GM12878 (cell line): Measurements from ENCODE around the gene VMO1. TPM values are rescaled to one million over a fixed set of nuclear protein-coding genes. Genes with fewer than 3 reads are reported as not detected.

Experiments
- ATAC-seq: fragments of 200-7000 bp; cut with Tn5 transposase; 3 replicates; pipeline ENCODE4 v1.9.1; 2020; ENCODE audit warnings: mild to moderate bottlenecking, moderate library complexity
- BruUV-seq: library from RNA; stranded (reverse); fragments of 400-500 nt; replicated peaks from 2 replicates; lab custom pipeline; 2021; lab: Mats Ljungman, UMichigan
- CTCF ChIA-PET: fragments of 300-600 bp; sonication (Branson Sonifier 250); formaldehyde crosslinking; extraction: SDS; loops from one replicate; lab custom pipeline; 2021; ENCODE audit warnings: inconsistent platforms; lab: Yijun Ruan, JAX
- POLR2A ChIA-PET: fragments of 350-600 bp; formaldehyde crosslinking; extraction: SDS; loops from one replicate; lab custom pipeline; 2021; ENCODE audit warnings: inconsistent platforms; lab: Charles Lee
- RAD21 ChIA-PET: fragments of 300-600 bp; sonication (Branson Sonifier 250); formaldehyde crosslinking; loops from one replicate; lab custom pipeline; 2023; ENCODE audit warnings: antibody characterized with exemption; ENCODE audit not compliant: unreplicated experiment; lab: Charles Lee
- SMC1A ChIA-PET: fragments of 300-600 bp; sonication (Branson Sonifier 250); formaldehyde crosslinking; loops from one replicate; lab custom pipeline; 2023; ENCODE audit not compliant: unreplicated experiment, uncharacterized antibody; lab: Charles Lee
- DNase-seq: peaks from one replicate; pipeline ENCODE4 v3.0.0-alpha.2; 2011; ENCODE audit warnings: low read depth, low spot score
- FAIRE-seq: peaks from 3 replicates; lab custom pipeline; 2011; peaks lifted over from hg19 to GRCh38; lab: Jason Lieb, UNC
- H2AFZ ChIP-seq: 2 replicates; pipeline ENCODE4 v1.6.0; 2011; ENCODE audit warnings: low read depth, low read length, control low read depth; ENCODE audit not compliant: control insufficient read depth
- H3K27ac ChIP-seq: 2 replicates; pipeline ENCODE4 v1.5.1; 2011; ENCODE audit warnings: control low read depth; ENCODE audit not compliant: control insufficient read depth, insufficient read depth
- H3K27me3 ChIP-seq, 2 experiments: replicated peaks in 1 of 2; 2 replicates each; pipeline versions ENCODE4 v1.6.0 to v1.6.1; 2011; ENCODE audit warnings: low read length in 1 of 2; ENCODE audit not compliant: control insufficient read depth in 2 of 2, insufficient read depth in 2 of 2
- H3K36me3 ChIP-seq, 2 experiments: 2 replicates each; pipeline ENCODE4 v1.5.1; 2011; ENCODE audit warnings: low read length in 1 of 2; ENCODE audit not compliant: control insufficient read depth in 2 of 2, insufficient read depth in 2 of 2
- H3K4me1 ChIP-seq: 2 replicates; pipeline ENCODE4 v1.6.1; 2011; ENCODE audit warnings: mild to moderate bottlenecking, low read length, moderate library complexity, mixed read lengths; ENCODE audit not compliant: control insufficient read depth, insufficient read depth
- H3K4me2 ChIP-seq: 2 replicates; pipeline ENCODE4 v1.6.0; 2011; ENCODE audit warnings: control low read depth; ENCODE audit not compliant: control insufficient read depth, insufficient read depth
- H3K4me3 ChIP-seq: fragments of 200-600 bp; sonication (generic); 2 replicates; pipeline ENCODE4 v1.5.1; 2016
- H3K79me2 ChIP-seq: 2 replicates; pipeline ENCODE4 v1.6.0; 2011; ENCODE audit warnings: low read length; ENCODE audit not compliant: control insufficient read depth, insufficient read depth
- H3K9ac ChIP-seq: 2 replicates; pipeline ENCODE4 v1.8.0; 2011; ENCODE audit warnings: low read length, control low read depth, mixed read lengths; ENCODE audit not compliant: control insufficient read depth, insufficient read depth
- H3K9me3 ChIP-seq: replicated peaks from 3 replicates; pipeline ENCODE4 v1.5.1; 2011; ENCODE audit warnings: mild to moderate bottlenecking, low read length; ENCODE audit not compliant: control insufficient read depth, insufficient read depth
- H4K20me1 ChIP-seq: 2 replicates; pipeline ENCODE4 v1.6.0; 2011; ENCODE audit not compliant: control insufficient read depth, insufficient read depth
- ATF2 ChIP-seq: IDR thresholded peaks from 2 replicates; pipeline ENCODE4 v1.6.1; 2012; ENCODE audit warnings: low read length, inconsistent platforms
- CBX3 ChIP-seq: fragments of 200-600 bp; sonication (generic); IDR thresholded peaks from 2 replicates; pipeline ENCODE4 v1.6.1; 2016; ENCODE audit warnings: low read depth, borderline replicate concordance
- CBX5 ChIP-seq: sonication (generic); IDR thresholded peaks from 2 replicates; pipeline ENCODE4 v1.6.1; 2016; ENCODE audit warnings: low read depth, moderate library complexity, mild to moderate bottlenecking, inconsistent platforms
- DPF2 ChIP-seq: fragments of 450-650 bp; IDR thresholded peaks from 2 replicates; pipeline ENCODE4 v1.6.1; 2017; ENCODE audit warnings: mild to moderate bottlenecking
- FOS ChIP-seq: IDR thresholded peaks from 3 replicates; pipeline ENCODE4 v1.6.1; 2011; ENCODE audit warnings: borderline replicate concordance; ENCODE audit not compliant: insufficient read length; ENCODE audit errors: extremely low read depth
- HDAC2 ChIP-seq: fragments of 200-600 bp; sonication (generic); IDR thresholded peaks from 2 replicates; pipeline ENCODE4 v1.6.1; 2017
- RAD21 ChIP-seq: IDR thresholded peaks from 2 replicates; pipeline ENCODE4 v1.6.1; 2011; ENCODE audit warnings: mild to moderate bottlenecking, low read depth, low read length, moderate library complexity; ENCODE audit not compliant: insufficient read depth
- SIN3A ChIP-seq: IDR thresholded peaks from 2 replicates; pipeline ENCODE4 v1.6.1; 2012; ENCODE audit warnings: low read depth, low read length, improper control_type of control experiment
- WRNIP1 ChIP-seq: IDR thresholded peaks from 2 replicates; pipeline ENCODE4 v1.6.1; 2011; ENCODE audit warnings: low read depth, low read length, improper control_type of control experiment, borderline replicate concordance
- ZNF384 ChIP-seq: IDR thresholded peaks from 2 replicates; pipeline ENCODE4 v1.6.1; 2012; ENCODE audit warnings: low read depth, mild to moderate bottlenecking, low read length, improper control_type of control experiment, borderline replicate concordance
- WGBS: methylation state at CpG from one replicate; pipeline ENCODE4 v1.1.6; 2016; ENCODE audit warnings: low lambda C conversion rate; ENCODE audit not compliant: insufficient replicate concordance, insufficient coverage; ENCODE audit errors: missing lambda C conversion rate; 5-methylcytosine and 5-hydroxymethylcytosine counted together
- in situ Hi-C: fragments of 300-500 bp; cut with MboI; formaldehyde crosslinking; loops from 9 replicates; pipeline ENCODE4 v1.14.3; 2018; ENCODE audit warnings: mixed read lengths
- intact Hi-C: fragments of 100-400 bp; cut with micrococcal nuclease; formaldehyde crosslinking; loops from one replicate; pipeline ENCODE4 v1.14.2; 2022; ENCODE audit not compliant: unreplicated experiment
- polyA plus RNA-seq, 11 experiments: library from polyadenylated mRNA; depleted of rRNA in 4 of 11; unstranded in 6 of 11; stranded (reverse) in 5 of 11; fragments of >200 nt; fragmentation: Nextera tagmentation in 4 of 11; fragmentation: Illumina TruSeq in 1 of 11; extraction: Ambion mirVana in 4 of 11; extraction: Trizol in 1 of 11; gene quantifications; 1 replicate in 1 of 11; 2 replicates in 10 of 11; pipeline versions ENCODE4 v1.2.1 to v1.2.3, GENCODE V29; 2011 to 2016; ENCODE audit warnings: inconsistent platforms in 2 of 11, missing spikeins in 2 of 11, low read depth in 1 of 11
- total RNA-seq, 4 experiments: library from RNA; depleted of rRNA in 3 of 4; stranded (reverse); fragments of >200 nt in 3 of 4; fragmentation: Illumina TruSeq in 1 of 4; extraction: Trizol in 1 of 4; gene quantifications; 2 replicates each; pipeline versions ENCODE4 v1.2.1 to v1.2.3, GENCODE V29; 2013 to 2021
- TF ChIP-seq, protein P1 (sequence below): IDR thresholded peaks from 2 replicates; pipeline ENCODE4 v1.6.1; 2011; ENCODE audit warnings: borderline replicate concordance, low read depth, mild to moderate bottlenecking, moderate library complexity, low read length; ENCODE audit not compliant: insufficient read depth, poor library complexity, severe bottlenecking

Gene VMO1
- total and polyA plus RNA-seq, 10 of the 15 experiments (the other 5 are each of a cell fraction or from before 2014, with no cell fraction given), result 0.27 to 0.54 (median 0.31) TPM; not detected in 7

DNA sequence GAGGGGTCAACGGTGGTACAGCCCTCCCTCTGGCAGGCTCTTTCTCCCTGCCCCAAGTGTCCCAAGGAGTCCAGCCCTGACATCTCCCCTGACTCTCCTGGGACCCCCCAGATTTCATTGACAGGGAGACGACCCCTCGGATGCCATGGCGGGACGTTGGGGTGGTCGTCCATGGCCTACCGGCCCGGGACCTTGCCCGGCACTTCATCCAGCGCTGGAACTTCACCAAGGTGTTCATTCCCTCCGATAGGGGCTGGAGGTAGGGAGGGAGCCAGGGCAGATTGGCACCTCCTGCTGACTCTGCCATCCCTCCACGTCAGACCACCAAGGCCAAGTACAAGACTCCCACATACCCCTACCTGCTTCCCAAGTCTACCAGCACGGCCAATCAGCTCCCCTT lies 30.7 kb upstream of the VMO1 start:
- 85% methylated on average over 12 of the region's 13 CpGs for WGBS
- ChIA-PET SMC1A (no interaction called here), CTCF (no interaction called here), POLR2A (no interaction called here), RAD21 (no interaction called here)
- Histone ChIP-seq H3K4me1 (no peaks in the 10 kb centered on the region), H3K27me3 (no peaks in the 10 kb centered on the region), H3K4me3 (no peak overlapping the region), H2AFZ (no peak overlapping the region), H3K9ac (no peak overlapping the region), H3K79me2 (no peaks in the 10 kb centered on the region), H3K27ac (no peak overlapping the region), H3K4me2 (no peak overlapping the region), H4K20me1 (no peaks in the 10 kb centered on the region), H3K36me3 (no peaks in the 10 kb centered on the region), H3K9me3 (no peaks in the 10 kb centered on the region)
- intact Hi-C loops (no loop called here), in situ Hi-C loops (no loop called here)
- no TSS peak for BruUV-seq
- DNase-seq (no peak), ATAC-seq (no peak), FAIRE-seq (no peak)
- TF ChIP-seq HDAC2 (no peak), DPF2 (no peak), CBX5 (no peak), CBX3 (no peak), FOS (no peak), RAD21 (no peak), WRNIP1 (no peak), ZNF384 (no peak), SIN3A (no peak), ATF2 (no peak)
- TF ChIP-seq, protein P1, sequence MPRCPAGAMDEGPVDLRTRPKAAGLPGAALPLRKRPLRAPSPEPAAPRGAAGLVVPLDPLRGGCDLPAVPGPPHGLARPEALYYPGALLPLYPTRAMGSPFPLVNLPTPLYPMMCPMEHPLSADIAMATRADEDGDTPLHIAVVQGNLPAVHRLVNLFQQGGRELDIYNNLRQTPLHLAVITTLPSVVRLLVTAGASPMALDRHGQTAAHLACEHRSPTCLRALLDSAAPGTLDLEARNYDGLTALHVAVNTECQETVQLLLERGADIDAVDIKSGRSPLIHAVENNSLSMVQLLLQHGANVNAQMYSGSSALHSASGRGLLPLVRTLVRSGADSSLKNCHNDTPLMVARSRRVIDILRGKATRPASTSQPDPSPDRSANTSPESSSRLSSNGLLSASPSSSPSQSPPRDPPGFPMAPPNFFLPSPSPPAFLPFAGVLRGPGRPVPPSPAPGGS, result no peak
